SU-DHL-6 (cell line): ENCODE results near the gene AP5B1.

Source experiments
- H2AFZ ChIP-seq: fragments of 200-600 bp; sonication (generic); 2 replicates; pipeline ENCODE4 v1.6.1; 2014; ENCODE audit warnings: low read depth, mild to moderate bottlenecking, moderate library complexity, mixed read lengths, antibody characterized with exemption, low read length; ENCODE audit not compliant: severe bottlenecking
- H3F3A ChIP-seq: fragments of 200-600 bp; shearing (Covaris generic); 2 replicates; pipeline ENCODE4 v1.6.0; 2016; ENCODE audit warnings: antibody characterized with exemption, mild to moderate bottlenecking; ENCODE audit not compliant: insufficient read depth
- H3K27ac ChIP-seq: fragments of 200-600 bp; sonication (generic); 2 replicates; pipeline ENCODE4 v1.5.1; 2016; ENCODE audit warnings: low read depth, mild to moderate bottlenecking, low read length, moderate library complexity, mixed read lengths
- H3K27me3 ChIP-seq: fragments of 200-600 bp; sonication (generic), shearing (Covaris generic); 2 replicates; pipeline ENCODE4 v1.6.0; 2014; ENCODE audit warnings: mild to moderate bottlenecking, low read length
- H3K36me3 ChIP-seq: fragments of 200-600 bp; sonication (generic); 2 replicates; pipeline ENCODE4 v1.6.1; 2014; ENCODE audit warnings: mild to moderate bottlenecking, low read length, mixed read lengths
- H3K4me2 ChIP-seq: fragments of 300-600, 200-600 bp; shearing (Covaris generic), sonication (generic); 2 replicates; pipeline ENCODE4 v1.6.0; 2014; ENCODE audit warnings: low read length, low read depth, mild to moderate bottlenecking; ENCODE audit not compliant: poor library complexity, severe bottlenecking
- H3K4me3 ChIP-seq: fragments of 200-600 bp; sonication (generic); 2 replicates; pipeline ENCODE4 v1.5.1; 2014; ENCODE audit warnings: antibody characterized with exemption, low read length, mild to moderate bottlenecking, mixed read lengths; ENCODE audit not compliant: insufficient read depth, poor library complexity, severe bottlenecking
- H3K79me2 ChIP-seq: fragments of 200-600 bp; sonication (generic); 2 replicates; pipeline ENCODE4 v1.6.1; 2014; ENCODE audit warnings: mild to moderate bottlenecking, low read length, moderate library complexity; ENCODE audit not compliant: insufficient read depth
- H3K9ac ChIP-seq: fragments of 200-600 bp; sonication (generic); 2 replicates; pipeline ENCODE4 v1.7.0; 2014; ENCODE audit warnings: mild to moderate bottlenecking, low read length
- H3K9me2 ChIP-seq: fragments of 200-600 bp; sonication (generic); replicated peaks from 2 replicates; pipeline ENCODE4 v1.6.1; 2014; ENCODE audit warnings: low read length; ENCODE audit not compliant: insufficient read depth
- H3K9me3 ChIP-seq: fragments of 200-600 bp; sonication (generic); 2 replicates; pipeline ENCODE4 v1.6.1; 2014; ENCODE audit warnings: low read length, mixed read lengths; ENCODE audit not compliant: insufficient read depth
- H4K20me1 ChIP-seq: fragments of 200-600 bp; sonication (generic); 2 replicates; pipeline ENCODE4 v1.6.1; 2014; ENCODE audit warnings: low read depth, mild to moderate bottlenecking, antibody characterized with exemption, low read length, moderate library complexity, mixed read lengths
- EZH2phosphoT487 ChIP-seq: fragments of 200-600 bp; sonication (generic), shearing (Covaris generic); conservative IDR thresholded peaks from 2 replicates; pipeline ENCODE4 v1.6.1; 2018; ENCODE audit warnings: mild to moderate bottlenecking, antibody characterized with exemption, low read length, moderate library complexity, mixed read lengths
- TF ChIP-seq, protein P1 (sequence below): fragments of 200-600 bp; sonication (generic); IDR thresholded peaks from one replicate; pipeline ENCODE4 v1.5.1; 2017; ENCODE audit warnings: antibody characterized with exemption, mild to moderate bottlenecking, low read length, moderate library complexity; ENCODE audit not compliant: insufficient read depth, poor library complexity, severe bottlenecking

Gene AP5B1

DNA sequence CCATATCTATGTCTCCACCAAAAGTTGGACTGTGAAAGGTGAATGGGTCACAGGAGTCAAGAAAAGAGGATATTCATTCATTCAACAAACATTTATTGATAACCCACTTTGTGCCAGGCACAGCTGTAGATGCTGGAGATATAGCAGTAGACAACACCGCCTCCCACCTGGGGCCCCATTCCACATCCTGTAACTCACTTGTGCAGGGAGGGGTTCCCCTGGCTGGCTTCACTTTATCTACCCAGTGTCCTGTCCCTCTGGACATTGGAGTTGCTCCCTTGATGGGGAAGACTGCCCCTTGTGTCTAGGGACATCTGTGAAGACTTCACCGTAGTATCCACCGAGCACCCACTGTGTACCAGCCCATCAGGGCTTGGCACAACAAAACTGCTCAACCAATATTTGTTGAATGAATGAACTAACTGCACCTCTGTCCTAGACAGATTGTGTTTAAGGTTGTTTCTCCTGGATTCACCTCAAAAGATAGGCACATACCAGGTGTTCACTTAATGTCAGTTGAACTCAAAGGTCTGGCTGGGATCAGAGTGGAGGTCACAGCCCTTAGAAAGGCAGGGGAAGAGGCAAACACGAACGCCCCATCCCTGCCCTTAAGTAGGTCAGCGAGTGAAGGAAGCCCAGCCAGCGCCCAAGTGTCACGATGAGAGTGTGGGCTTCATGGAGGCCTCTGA, 4.7 kb upstream of the AP5B1 start:
- Histone ChIP-seq H3K4me3 (no peak overlapping the region), H3K27me3 (no peaks in the 10 kb centered on the region), H4K20me1 (no peaks in the 10 kb centered on the region), H3K4me2 (no peak overlapping the region), H3K9me2 (no peaks in the 10 kb centered on the region), H3K27ac (no peak overlapping the region), H2AFZ (no peak overlapping the region), H3K36me3 (no peaks in the 10 kb centered on the region), H3F3A (no peaks in the 10 kb centered on the region), H3K79me2 (no peaks in the 10 kb centered on the region), H3K9ac (no peak overlapping the region), H3K9me3 (no peaks in the 10 kb centered on the region)
- TF ChIP-seq, protein P1, sequence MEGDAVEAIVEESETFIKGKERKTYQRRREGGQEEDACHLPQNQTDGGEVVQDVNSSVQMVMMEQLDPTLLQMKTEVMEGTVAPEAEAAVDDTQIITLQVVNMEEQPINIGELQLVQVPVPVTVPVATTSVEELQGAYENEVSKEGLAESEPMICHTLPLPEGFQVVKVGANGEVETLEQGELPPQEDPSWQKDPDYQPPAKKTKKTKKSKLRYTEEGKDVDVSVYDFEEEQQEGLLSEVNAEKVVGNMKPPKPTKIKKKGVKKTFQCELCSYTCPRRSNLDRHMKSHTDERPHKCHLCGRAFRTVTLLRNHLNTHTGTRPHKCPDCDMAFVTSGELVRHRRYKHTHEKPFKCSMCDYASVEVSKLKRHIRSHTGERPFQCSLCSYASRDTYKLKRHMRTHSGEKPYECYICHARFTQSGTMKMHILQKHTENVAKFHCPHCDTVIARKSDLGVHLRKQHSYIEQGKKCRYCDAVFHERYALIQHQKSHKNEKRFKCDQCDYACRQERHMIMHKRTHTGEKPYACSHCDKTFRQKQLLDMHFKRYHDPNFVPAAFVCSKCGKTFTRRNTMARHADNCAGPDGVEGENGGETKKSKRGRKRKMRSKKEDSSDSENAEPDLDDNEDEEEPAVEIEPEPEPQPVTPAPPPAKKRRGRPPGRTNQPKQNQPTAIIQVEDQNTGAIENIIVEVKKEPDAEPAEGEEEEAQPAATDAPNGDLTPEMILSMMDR, result no peak
- TF ChIP-seq EZH2phosphoT487, result no peak

DNA sequence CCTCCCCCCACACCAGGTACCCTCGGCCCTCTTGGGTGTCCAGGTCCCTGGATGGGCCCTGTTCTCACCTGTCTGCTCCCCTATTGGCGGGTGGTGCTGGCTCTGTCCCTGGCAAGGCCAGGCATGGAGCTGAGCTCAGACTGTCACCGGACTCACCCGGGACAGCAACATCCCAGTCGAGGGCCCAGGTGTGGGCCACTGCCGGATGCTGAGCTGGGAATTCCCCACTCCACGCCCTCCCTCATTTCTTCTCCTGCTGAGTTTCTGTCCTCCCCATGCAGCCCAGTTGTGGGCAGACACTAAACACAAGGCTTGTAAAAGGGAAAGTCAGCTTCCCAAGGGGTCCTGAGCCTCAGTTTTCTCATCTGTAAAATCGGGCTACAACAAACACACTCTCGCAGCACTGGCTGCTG, 2.0 kb upstream of the AP5B1 start:
- Histone ChIP-seq H3F3A (no peaks in the 10 kb centered on the region), H3K9ac (no peak overlapping the region), H3K4me3 (no peak overlapping the region), H3K27me3 (no peaks in the 10 kb centered on the region), H3K4me2 (no peak overlapping the region), H3K79me2 (peaks cover 8% of the 10 kb centered on the region; the same call in 1 of the 2 replicates), H4K20me1 (no peaks in the 10 kb centered on the region), H3K9me3 (no peaks in the 10 kb centered on the region), H3K27ac (no peak overlapping the region), H3K9me2 (no peaks in the 10 kb centered on the region), H3K36me3 (no peaks in the 10 kb centered on the region), H2AFZ (no peak overlapping the region)
- TF ChIP-seq EZH2phosphoT487, result no peak
- TF ChIP-seq, protein P1, result no peak

DNA sequence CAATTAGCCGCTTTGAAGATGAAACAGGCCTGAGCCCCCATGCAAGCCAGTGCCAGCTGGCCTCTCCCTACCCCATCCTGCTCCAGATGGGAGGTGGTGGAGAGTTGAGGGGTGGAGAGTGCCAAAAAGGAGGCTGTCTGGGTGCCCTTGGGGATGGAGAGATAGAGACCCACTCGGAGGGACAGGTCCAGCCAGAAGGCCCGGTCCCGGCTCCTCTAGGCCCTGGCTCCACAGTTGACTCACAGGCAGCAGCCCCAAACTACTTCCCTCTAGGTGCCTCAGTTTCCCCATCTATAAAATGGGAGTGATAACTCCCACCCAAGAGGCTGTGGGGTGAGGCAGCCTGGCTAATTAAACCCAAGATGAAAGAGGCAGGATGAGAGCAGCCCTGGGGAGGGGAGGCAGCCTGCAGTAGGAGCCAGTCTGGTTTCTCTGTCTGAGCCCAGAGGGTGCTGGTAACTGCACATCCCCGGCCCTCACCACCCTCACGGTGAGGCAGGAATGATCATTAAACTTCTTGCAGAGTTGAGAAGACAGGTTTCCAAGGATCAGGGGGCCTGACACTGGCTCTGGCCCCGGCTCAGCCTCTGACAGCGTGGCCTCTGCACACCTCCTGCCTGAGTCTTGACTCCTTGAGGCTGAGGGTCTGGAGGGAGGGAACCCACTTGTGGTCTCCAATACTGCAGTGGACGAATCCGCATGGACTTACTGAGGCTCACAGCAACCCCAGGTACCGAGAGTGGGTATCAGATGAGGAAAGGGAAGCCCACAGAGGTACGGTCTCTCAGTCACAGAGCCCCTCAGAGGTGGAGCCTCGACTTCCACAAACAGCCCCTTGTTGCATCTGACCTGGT, 1.4 kb upstream of the AP5B1 start:
- Histone ChIP-seq H3K4me2 (no peak overlapping the region), H3K9ac (no peak overlapping the region), H3K36me3 (no peaks in the 10 kb centered on the region), H3F3A (no peaks in the 10 kb centered on the region), H3K9me2 (no peaks in the 10 kb centered on the region), H3K9me3 (no peaks in the 10 kb centered on the region), H3K4me3 (no peak overlapping the region), H3K27me3 (no peaks in the 10 kb centered on the region), H3K79me2 (peaks cover 8% of the 10 kb centered on the region; the same call in 1 of the 2 replicates), H2AFZ (no peak overlapping the region), H4K20me1 (no peaks in the 10 kb centered on the region), H3K27ac (no peak overlapping the region)
- TF ChIP-seq, protein P1, result no peak
- no peak for TF ChIP-seq EZH2phosphoT487
